HT1080 (cell line): Measurements from ENCODE around the gene GSC2. TPM values are rescaled to one million over a fixed set of nuclear protein-coding genes. Genes with fewer than 3 reads are reported as not detected.
"Not testable (repeated sequence)": the region's sequence is repeated elsewhere in the genome, so short reads cannot be mapped to it uniquely, and the experiment has no call there.

Experiments
- DNase-seq: peaks from one replicate; pipeline ENCODE4 v3.0.0-alpha.2; 2015; ENCODE audit warnings: low read depth
- total RNA-seq: library from RNA; depleted of rRNA; stranded (reverse); fragments of >200 nt; shearing (Covaris generic); gene quantifications from 2 replicates; pipeline ENCODE4 v1.2.3, GENCODE V29; 2014

The GSC2 gene
- total RNA-seq, 1 experiment from 2014 or later = not detected

DNA sequence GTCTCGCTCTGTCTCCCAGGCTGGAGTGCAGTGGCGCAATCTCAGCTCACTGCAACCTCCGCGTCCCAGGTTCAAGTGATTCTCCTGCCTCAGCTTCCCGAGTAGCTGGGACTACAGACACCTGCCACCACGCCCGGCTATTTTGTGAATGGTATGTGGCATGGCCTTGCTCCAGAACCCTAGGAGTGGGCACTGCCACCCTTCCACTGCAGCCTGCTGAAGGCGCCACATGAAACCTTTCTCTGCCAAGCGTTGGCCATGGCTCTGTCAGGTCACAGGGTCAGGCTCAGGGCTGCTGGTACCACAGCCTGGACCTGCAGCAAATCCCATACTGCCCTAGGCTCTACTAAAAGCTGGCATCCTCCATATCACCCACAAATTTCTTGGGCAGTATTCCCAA lies 6.0 kb upstream of the GSC2 start:
- not testable (repeated sequence) for DNase-seq

DNA sequence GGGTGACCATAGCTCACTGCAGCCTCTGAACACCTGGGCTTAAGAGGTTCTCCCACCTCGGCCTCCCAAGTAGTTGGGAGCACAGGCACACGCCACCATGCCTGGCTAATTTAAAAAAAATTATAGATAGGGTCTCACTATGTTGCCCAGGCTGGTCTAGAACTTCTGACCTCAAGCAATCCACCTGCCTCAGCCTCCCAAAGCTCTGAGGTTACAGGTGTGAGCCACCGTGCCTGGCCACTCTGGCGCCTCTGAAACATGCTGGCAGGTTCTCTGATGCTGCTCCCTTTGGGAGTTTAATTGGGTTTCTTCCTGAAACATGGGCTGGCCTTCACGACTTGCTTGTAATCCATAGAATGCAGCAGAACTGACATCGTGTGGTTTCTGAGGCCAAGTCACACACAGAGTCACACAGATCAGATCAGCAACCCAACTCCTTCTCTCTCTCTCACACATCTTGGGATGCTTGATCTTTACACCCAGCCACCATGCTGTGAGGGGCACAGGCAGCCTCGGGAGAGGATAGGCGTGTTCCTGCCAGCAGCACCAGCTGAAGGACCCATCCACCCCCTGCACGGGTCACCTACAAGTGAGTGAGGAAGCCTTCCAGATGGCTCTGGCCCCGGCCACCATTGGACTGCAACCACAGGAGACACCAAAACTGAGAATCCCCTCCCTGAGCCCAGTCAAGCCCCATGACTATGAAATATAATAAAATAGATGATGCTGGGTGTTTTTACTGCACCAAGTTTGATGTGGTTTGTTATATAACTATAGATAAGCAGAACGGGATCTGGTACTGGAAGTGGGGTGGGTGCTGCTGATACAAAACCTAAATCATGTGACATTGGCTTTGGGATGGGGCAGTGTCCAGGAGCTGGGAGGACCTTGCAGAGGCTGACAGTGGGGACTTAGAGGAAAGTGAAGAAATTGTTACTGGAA lies 3.1 kb upstream of the GSC2 start:
- no peak for DNase-seq

DNA sequence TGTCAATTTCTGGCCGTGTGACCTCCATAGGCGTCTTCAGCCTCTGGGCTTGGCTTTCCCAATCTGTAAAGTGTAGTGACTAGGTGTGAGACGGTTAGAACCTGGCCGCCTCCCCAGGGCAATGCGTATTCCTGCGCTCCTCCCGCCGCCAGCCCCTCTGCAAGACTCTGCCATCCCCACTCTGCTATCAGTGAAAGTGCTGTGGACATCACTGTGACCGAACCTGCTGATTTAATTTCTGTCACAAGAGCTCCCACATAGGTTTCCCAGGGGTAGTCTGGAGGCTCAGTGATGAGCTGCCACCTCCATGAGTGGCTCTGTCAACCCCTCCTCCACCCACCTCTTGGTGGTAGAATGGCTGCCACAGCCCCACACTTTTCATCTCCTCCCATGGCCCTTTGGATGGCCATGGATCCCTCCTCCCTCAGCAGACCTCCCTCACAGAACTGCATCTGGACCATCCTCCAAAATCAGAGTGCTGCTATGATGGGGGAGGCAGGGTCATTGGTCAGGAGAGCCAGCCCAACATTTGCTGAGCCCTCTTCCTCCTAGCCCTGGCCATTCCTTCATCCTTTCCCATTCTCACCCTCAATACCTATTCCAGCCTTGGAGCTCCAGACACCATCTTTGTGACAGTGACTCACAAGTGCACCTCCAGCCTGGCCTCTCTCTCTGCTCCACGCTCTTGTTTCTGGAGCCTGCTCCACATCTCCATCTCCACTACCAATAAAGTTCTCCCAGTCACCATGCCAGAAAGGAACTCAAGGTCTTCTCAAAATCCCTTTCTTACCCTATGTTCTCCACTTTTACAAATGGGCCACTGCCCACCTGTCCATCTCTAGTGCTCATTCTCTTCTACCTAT lies 1.5 kb upstream of the GSC2 start:
- DNase-seq = no peak

DNA sequence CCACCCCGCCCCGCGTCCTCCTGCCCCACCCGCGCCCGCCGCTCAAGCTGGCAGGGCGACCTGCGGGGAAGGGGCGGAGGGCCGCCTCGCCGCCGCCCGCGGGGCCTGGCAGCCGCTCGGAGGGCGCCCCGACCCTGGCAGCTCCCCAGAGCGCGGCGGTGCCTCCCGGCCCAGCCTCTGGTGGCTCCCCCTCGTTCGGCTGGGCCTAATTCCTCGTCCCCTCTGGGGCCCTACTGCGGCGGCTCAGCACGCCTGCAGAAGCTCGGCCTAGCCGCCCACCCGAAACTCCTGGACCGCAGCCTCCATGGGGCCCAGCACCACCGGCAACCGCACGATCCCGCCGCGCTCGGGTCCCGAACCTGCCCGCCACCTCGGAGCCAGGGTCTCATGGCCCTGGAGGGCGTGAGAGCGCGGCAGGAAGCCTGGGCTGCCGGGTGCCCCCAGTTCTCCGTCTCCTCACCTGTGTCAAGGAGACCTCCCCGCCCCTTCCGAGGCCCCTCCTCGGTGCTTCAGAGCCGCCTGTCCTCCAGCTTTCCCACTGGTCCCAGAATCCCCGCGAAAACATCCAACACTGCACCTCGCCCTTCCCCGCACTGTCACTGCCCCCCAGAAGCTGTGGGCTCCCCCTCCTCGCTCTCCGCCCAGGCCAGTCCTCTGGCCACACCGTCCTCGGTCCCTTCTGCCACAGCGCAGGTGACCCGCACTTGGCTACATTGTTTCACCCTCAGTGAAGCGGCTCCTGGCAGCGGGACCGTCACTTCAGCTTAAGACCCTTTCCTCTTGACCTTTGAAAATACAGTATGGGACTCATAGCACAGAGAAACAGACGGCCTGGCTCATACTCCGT lies 613 bp upstream of the GSC2 start:
- no peak for DNase-seq

DNA sequence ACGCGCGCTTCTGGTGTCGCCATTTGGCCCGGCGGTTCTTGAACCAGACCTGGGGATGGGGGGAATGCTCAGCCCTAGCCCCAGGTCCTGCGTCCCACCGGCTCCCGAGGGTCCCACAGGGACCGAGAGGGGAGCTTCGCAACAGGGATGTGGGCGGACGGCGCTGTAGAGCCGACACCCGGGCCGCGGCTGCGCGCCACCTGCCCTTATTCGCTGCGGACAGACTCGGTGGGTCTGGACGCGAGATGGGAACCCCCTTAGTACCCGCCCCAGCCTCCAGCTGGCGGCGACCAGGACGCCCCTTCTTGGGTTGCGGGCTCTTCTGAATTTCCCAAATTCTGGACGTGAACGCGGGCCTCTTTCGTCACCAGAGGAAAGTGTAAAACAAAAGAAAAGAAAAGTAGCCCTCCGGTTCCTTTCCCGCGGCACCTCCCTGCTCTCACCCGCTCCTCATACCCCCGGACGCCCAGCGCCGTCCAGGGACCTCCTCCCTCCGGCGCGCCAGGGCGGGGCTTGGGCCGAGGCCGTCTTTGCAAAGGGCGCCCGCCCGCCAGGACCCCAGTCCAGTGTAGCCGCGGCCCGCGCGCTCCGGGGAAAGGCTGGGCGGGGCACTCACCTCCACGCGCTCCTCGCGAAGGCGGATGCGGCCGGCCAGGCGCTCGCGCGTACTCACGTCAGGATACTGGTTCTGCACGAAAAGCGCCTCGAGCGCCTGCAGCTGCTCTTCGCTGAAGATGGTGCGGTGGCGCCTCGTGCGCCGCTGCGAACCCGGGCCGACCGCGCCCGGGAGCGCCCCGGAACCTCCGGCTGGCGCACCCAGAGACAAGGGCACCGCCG lies 827 bp downstream of the GSC2 start:
- no peak for DNase-seq

DNA sequence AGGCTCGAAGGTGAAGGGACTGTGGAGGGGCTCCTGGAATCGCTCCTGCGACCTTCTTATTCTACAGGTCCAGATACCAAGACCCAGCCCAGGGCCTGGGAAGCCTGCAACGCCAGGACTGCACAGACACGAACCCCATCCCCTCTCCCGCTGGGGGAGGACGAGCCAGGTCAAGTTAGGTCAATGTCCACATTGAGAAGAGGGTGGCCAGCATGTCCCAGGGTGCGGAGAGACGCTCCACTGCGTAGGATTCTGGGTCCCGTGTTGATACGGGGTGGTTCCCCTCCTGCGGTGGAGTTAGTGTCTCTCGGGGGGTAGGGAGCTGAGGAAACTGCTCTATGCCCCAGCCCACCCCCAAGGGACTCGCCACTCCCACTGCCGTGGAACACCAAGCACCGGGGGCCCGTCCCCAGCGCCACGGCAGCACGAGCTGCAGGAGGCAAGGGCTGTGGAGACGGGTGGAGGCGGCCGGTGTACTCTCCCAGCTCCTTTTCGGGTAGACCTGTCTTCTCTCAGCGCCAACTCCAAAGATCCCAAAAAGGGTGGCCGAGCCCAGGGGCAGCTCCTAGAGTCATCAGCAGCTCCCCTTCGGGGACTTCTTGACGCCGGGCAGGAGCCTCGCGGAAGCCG lies 1.6 kb downstream of the GSC2 start:
- no peak for DNase-seq

DNA sequence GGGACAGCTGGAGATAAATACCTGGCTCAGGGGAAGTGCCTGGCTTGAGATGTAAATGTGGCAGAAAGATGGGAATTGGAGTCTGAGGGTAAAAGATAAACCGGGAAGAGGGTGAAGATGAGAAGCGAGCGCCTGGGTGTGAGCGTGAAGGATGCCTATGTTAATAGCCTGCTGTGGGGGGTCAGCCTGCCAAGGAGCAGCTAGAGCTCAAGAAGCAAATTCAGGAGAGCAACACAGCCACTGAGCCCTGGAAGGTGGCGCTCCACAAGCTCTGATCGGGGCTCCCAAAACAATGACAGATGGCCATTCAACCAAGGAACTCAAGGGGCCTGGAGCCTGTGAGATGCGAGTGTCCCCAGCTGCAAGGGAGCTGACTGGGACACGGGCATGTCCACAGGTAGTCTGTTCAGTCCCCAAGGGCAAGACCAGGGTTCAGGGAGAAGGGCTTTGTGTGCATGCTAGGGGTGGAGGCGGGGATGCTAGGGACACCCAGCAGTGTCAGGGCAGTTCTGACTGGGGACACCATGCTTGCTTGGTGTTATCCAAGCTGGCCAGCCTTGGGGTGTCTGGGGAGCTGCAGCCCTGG lies 2.8 kb downstream of the GSC2 start:
- no peak for DNase-seq

DNA sequence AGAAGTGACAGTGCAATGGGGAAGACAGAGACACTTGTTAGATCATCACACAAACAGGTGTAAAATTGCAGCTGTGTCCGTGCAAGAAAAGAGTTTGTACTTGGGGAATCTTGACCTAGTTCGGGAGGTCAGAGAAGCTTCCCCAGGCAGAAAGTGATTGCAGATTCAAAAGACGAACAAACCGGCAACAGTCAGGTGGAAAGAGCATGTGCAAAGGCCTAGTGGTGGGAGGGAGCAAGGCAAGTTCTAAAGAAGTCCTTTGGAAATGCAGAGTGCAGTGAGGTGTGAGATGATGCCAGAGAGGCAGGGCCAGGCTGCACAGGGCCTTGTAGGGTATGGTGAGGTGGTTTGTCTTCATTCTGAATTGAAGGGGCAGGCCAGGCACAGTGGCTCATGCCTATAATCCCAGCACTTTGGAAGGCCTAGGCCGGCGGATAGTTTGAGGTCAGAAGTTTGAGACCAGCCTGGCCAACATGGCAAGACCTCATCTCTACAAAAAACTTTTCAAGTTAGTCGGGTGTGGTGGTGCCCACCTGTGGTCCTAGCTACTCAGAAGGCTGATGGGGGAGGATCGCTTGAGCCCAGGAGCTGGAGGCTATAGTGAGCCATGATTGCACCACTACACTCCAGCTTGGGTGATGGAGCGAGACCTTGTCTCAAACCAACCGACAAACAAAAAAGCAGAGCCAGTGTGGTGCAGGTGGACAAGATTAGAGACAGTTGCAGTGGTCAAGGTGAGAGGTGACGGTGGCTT lies 3.7 kb downstream of the GSC2 start:
- DNase-seq = no peak

DNA sequence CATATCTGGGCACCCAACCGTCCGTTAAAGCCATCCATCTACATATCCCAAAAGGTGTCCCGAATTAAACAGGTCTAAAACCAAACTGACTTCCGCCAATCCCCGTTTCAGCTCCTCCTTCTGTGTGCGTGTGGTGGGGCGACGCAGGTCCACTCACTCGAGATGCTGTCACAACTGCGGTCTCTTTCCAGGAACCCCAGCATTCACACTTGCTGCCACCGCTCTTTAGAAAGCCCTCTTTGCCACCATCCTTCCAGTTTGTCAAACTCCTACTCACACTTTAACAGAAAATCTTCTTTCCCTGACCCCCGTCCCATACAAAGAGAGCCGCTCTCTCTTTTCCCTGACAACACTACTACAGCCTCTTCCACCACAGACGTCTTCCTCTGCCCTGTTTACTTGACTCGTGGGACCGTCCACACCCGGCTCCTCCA lies 6.1 kb downstream of the GSC2 start:
- DNase-seq = no peak

DNA sequence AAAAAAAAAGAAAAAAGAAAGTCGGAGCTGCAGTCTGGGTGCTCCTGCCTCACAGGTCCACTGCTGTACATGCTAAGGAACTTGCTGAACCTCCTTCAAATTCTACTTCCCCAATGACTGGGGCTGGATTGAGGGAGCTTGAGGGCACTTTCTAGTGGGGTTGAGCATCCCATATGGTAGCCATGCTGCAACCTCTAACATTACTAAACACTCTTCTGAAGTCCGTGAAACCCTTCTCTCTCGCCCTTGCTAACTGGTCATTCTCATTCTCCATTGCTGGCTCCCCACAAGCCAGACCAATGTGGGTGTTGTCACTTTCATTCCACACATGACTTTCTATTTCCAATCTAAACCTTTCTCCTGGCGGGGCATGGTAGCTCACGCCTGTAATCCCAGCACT lies 6.9 kb downstream of the GSC2 start:
- DNase-seq = no peak

DNA sequence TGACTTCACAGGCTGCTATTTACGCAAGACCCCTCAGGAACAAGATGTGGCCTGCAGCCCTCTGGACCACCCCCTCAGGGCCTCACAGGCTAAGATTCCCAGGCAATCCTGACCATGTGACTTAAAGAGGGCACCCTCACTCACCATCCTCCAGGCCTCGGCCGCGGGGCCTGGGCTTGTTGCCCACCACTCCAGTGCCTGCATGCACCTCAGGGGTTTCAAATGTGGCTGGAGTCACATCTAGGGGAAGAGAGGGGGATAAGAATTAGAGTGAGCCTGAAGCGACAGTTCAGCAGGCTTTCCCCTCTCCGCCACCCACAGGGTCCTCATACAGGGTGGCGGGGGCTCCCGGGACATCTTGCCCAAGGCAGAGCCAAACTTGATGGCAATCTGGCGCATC lies 7.7 kb downstream of the GSC2 start:
- no peak for DNase-seq

DNA sequence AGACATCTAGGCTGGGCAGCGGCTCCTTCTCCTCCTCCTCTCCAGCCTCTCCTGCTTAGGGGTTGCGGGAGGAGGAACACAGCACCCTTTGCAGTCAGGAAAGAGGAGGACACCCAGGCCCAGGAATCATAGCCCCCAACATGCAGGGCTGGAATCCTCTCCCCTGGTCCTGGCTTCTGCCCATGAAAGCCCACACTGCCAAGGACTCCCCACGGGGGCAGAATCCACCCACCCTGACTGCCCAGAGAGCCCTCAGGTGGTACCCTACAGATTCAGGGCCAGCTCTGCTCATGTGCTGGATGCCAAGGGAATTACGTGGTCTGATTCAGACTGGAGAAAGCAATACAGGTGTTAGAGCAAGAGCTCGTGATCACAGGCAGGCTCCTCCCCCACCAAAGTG lies 10.1 kb downstream of the GSC2 start:
- no peak for DNase-seq

DNA sequence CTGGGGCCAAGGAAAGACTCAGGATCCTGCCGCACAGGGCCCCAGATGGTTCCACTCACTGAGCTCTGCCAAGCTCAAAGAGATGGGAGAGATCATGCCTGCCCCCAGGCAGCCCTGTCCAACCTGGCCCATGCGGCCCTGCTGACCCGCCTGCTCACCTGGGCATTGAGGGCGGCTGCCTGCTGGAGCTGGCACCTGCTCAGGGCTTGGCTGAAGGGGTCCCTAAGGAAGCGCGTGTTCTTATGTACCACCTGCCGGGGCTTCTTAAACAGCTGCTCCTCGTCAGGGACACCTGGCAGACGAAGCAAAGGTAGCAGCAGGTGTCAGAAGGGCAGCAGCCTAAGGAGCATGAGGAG lies 11.1 kb downstream of the GSC2 start:
- DNase-seq = no peak

DNA sequence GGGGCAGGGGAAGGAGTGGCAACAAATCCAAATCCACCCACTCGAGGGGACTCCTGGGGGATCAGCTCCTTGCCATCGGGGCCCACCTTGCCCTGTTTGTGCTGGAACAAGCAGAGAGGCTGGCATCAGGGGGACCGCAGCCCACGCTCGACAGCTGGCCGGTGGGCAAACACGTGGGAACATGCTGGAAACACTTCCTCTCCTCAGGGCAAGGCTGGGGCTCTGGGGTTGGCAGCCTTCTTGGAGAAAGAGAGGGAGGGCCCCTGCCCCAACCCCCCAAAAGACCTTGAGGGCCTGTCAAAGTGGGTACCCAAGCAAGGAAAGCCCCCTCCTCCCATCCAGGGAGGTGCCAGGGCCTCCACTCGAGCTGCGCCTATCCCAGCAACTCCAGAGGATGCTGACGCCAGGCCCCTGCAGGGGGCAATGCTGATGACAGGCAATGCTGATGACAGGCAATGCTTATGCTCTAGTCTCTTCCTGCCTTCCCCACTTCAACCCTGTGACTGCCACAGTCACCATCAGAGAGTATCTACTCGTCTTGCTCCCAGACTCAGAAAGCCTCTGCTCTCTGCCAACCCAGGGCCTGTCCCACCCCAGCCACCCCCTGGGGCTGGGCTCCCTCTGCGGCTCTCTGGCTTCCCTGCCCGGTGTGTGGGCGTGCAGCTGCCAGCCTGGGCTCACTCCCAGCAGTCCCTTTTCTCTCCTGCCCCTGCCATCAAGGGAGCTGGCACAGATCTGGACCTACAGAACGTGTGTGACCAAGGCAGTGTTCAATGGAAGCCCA lies 11.7 kb downstream of the GSC2 start:
- DNase-seq = no peak

DNA sequence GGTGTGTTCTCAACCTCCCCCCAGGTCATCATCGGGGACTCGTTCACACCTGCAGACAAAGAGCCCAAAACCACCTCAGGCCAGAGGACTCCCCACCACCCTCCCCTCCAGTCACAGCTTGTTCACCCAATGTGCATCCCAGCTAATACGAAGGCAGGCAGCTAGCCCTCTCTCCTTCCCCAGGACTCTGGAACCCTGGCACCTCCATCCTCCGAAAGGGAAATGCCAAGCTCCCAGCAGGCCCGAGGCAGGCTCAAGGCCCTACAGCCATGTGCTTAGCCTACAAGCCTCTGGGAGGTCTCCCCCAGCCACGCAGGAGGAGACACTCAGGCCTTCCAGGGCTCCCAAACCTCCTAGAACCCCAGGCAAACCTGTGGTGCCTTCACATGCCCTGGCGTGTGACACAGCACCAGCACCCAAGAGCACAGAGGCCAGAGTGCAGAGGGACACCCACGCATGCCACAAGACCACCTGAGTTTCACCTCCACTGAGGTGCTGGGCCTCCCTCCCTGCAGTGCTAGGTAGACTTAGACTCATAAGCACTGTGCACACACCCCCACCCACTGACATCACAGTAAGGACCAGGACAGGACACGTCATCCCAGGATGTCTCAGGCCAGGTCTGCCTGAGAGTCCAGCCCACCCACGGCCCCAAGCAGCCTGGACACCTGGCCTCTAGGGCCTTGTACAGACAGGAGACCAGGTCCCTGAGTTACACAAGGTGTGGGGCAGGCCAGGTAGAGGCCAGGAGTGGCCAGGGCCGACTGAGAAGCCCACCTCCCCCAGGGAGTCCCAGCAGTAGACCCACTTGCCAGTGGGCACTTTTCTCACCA lies 12.5 kb downstream of the GSC2 start:
- no peak for DNase-seq

DNA sequence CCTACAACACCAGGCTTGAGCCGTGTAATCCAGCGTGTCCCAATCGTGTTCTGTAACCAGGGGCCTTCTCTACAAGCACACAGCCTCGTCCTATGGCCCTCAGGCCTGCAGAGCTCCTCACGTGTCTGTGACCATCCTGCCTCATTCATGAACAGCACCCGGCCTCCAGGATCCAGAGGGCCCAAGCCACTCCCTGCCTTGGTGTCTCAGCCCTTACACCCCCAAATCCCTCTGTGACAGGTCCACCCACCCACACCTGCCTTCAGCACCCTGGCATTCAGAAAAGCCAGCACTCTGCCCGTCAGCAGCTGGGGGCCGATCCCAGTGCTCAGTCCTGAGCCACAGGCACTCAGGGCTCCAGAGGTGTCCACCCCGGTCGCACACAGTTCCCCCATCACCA lies 13.2 kb downstream of the GSC2 start:
- no peak for DNase-seq

DNA sequence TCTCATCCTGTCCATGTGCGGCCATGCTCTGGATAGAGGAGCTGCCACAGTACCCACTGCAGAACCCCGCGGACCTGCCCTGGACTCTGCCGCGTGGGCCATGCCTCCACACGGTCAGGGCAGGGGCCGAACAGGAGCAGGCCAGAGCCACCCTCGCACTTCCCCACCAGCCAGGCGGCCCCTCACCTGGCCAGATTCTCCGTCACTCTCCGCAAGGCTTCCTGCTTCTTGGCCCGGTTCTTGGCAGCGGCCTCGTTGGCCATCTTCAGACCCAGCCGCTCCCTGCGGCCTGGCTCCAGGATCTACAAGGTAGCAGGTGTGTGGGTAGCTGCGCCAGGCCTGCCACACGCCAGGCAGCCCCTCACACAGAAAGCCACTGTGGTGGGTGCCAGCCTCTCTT lies 15.2 kb downstream of the GSC2 start:
- DNase-seq = no peak
